ENCODE data around the gene QRFP.

Gene QRFP

GRCh38 chr9:130933114-130934046 lies 36.8 kb upstream of the QRFP start:
- no peak for ATAC-seq

GRCh38 chr9:130932255-130933079 lies 35.9 kb upstream of the QRFP start:
- ATAC-seq = no peak

- no peak for ATAC-seq
These were observed 35.1 kb upstream of the QRFP start for GRCh38 chr9:130931508-130932254.

- no peak for ATAC-seq
These were observed 34.3 kb upstream of the QRFP start for GRCh38 chr9:130930804-130931349.

DNA sequence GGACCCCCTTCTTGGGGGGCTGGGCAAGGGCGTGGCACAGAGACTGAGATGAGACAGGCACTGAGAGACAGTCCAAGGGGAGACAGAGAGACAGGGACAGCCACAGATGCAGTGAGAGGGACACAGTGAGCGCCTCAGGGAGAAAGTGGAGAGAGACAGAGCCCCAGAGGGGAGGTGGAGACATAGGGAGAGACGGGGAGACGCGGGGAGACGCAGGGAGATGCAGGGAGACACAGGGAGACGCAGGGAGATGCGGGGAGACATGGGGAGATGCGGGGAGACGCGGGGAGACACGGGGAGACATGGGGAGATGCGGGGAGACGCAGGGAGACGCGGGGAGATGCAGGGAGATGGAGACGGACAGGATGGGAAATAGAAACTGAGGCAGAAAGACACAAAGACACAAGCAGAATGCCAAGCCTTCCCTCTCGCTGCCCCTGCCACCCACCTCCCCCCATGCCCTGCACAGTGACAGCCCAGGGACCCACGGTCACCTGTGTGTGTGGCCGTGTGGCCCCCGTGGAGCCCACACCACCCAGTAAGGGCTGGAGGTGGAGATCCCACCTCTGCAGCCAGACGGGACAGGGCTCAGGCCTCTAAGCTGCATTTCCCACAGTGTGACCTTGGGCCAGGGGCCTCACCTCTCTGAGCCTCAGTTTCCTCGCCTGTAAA lies 33.7 kb upstream of the QRFP start:
- ATAC-seq = no peak

DNA sequence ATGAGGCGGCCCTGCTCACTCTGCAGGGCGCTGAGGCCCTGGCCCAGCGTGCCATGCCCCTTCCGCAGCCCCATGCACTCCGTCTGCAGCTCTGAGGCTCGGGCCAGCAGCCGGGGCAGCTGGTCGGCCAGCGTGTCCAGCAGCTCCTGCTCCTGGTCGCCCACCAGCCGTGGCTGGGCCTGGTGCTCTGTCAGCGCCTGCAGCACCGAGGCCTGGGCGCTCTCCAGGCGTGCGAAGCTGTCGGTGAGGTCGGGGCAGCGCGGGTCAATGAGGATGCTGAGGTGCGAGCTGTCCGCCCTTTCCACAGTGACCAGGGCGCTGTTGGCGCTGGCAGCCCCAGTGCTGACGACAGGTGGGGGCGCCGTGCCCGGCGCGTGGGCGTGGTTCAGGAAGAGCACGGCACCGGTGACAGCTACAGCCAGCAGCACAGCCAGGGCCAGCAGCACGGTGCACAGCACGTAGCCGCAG lies 33.0 kb upstream of the QRFP start:
- ATAC-seq = no peak

GRCh38 chr9:130927995-130928900 lies 31.6 kb upstream of the QRFP start:
- ATAC-seq = peak in 1 of 2 donors; percentile 28

DNA sequence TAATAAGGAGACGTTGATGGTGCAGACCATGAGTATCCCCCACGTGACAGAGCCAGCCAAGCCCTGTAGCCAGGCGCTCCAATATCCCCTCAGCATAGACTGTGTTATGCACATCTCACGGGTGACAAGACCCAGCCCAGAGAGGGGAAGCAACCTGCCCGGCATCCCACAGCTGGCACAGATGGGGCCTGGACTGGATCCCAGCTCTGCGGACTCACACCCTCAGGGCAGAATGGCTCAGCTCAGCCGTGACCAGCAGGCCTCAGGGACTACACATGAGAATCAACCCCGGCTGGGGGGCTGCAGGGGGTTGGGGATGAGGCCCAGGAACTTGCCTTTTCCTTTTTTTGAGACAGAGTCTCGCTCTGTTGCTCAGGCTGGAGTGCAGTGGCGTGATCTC lies 30.7 kb upstream of the QRFP start:
- ATAC-seq = no peak

DNA sequence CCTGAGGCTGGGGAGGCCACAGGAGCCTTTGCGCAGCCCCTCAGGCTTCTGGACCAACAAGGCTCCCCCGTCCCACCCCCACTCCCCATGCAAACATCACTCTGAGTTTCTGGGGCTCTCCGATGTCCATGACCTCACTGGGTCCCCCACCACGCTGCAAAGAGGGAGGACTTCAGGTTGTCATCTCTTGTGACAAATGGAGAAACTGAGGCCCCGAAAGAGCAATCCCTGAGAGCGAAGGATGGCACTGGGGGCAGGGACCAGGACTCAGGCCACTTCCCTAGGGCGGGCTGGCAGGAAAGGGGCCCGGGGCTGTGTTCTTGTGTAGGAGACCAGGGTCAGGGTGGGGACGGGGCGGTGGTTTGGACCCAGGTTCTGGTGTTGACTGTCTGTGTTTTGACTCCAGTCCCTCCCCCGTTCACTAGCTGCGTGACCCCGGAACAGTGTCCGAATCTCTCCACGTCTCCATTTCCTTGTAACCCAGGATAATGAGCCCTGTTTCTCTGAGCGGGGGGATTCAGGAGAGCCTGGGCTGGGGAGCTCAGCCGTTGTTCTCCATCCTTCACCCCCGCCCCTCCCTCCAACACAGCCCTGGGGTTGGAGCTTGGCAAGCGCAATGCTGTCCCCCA lies 28.6 kb upstream of the QRFP start:
- no peak for ATAC-seq

DNA sequence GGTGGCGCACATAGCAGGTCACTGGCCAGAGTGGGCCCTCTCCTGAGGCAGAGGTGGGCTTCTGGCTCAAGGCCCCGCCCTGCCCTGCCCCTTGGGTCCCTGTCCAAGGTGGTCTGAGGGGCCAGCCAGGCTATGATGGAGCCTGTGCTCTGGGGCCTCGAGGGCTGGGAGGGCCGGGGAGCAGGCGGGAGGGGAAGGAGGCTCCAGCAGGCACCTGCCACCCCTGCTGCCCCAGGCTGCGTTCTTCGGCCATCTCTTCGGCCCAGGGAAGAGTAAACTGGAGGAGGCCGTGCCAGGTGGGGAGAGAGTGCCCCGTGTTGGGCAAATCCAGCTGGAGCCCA lies 27.8 kb upstream of the QRFP start:
- no peak for ATAC-seq

GRCh38 chr9:130923611-130924447 lies 27.2 kb upstream of the QRFP start:
- no peak for ATAC-seq

DNA sequence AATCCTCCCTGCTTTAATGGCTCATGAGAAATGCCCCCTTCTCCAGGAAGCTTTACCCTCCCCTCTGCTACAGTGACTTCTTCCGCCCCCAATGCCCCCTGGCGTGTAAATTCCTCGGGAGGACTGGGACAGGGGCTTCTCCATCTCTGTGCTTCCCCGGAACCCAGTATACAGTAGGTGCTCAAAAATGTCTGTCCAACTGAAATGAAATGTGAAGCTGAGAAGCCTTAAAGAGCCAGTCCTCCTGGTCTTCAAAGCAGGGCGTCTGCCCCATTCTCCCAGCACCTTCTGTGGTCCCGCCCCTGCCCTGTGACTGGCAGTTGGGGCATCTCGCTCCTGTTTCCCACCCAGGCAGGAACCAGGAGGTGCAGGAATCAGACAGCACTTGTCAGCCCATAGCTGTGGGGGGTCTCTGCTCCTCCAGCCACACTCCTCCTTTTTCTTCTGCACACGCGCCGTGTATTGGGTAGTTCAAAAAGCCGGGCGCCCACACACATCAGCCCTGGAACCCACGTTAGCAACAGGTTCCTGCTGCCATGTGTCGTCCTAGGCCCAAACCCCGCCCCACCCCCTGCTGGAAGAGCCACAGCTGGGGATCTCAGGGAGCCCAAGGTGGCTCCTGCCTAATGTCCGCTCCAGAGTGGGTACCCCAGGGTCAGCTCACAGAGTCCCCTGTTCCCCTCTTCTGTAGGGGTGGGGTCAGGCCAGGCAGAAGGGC lies 26.4 kb upstream of the QRFP start:
- no peak for ATAC-seq

DNA sequence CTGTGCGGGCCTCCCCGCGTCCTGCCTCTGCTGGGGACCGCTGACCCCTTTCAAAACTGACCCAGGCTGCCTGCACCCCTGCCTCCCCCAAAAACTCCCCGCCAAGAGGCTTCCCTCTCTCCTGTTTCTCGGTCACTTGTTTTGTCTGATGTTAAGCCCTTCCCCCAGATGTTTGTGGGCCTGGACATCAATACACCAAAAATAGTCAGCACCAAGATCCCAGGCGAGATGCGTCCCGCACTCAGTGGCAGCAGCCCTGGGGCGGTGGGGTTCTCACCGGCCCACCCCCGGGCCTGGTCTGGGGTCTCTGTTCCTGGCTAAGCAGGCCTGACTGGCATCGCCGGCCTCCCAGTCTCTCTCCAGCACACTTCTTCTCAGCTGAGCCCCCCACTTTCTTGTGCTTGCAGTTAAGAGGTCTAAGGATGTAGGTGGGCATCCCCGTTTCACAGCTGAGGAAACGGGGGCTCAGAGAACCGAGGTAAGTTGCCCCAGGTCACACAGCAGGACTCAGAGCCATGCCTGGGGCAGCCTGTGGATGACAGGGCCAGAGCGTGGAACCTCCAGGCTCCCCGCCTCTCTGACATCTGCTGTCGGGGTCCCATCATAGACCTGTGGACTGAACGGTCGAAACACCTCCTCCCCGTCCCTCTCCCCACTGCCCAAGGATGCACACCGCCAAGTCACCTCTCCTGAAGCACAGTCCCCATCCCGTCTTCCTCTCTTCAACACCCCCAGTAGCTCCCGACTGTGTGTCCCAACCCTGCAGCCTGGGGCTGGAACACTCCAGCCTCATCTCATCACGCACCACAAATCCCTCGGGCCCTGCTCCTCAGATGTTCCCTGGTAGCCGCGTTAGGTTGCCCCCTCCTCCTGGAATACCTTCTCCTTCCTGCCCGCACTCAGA lies 25.6 kb upstream of the QRFP start:
- no peak for ATAC-seq

- ATAC-seq = no peak
These were observed 24.8 kb upstream of the QRFP start for GRCh38 chr9:130921300-130921988.

DNA sequence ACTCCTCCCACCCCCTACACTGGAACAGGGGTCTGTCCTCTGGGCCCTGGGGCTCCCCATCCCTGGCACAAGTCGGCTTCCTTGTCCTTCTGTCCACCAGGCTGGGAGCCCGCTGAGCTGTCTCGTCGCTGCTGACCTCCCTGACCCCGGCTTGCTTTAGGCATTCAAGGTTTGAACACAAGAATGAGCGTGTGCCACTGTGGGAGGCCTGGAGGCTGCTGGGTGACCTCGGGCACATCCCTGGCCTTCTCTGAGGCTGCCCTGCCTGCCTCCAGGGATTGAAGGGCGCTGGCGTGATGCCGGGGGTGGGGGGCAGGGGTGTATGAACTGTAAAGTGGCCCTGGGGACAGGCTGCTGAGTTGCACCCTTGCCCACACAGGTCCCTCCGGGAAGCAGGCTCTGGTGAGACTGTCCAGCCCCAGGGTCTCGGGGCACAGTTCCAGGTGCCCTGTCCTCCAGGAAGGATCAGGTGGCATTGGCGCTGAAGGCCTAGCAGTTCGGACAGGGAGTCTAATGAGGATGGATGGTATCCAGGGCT lies 24.2 kb upstream of the QRFP start:
- ATAC-seq = no peak

GRCh38 chr9:130920233-130920632 lies 23.6 kb upstream of the QRFP start:
- ATAC-seq = no peak

Measured in activated CD4-positive, CD25-positive, alpha-beta regulatory T cell treated with anti-CD3 and anti-CD28 coated beads, Interleukin-2, amount 50 U/mL, for 24 hours (primary cell).